Upper lobe of left lung (tissue), 6 donors: ENCODE data around the gene NKAIN2. TPM values are rescaled to one million over a fixed set of nuclear protein-coding genes. Genes with fewer than 3 reads are reported as not detected.
"Not testable (repeated sequence)": the region's sequence is repeated elsewhere in the genome, so short reads cannot be mapped to it uniquely, and the experiment has no call there.

ENCODE experiments used
- ATAC-seq, 2 donors: fragments of 200-7000 bp; cut with Tn5 transposase; one replicate each; pipeline ENCODE4 v1.9.1; 2022; ENCODE audit warnings: mild to moderate bottlenecking in 2 of 2, moderate library complexity in 2 of 2; ENCODE audit not compliant: low FRiP score in 2 of 2
- DNase-seq, 2 donors: peaks; one replicate each; pipeline ENCODE4 v3.0.0-alpha.2; 2019 to 2020
- H3K27ac ChIP-seq, 4 donors: fragments of 200-600 bp; sonication (generic); one replicate each; pipeline ENCODE4 v1.5.1; 2016 to 2019
- H3K27me3 ChIP-seq, 4 donors: fragments of 200-600 bp; sonication (generic); one replicate each; pipeline ENCODE4 v1.5.1; 2017 to 2019
- H3K36me3 ChIP-seq, 4 donors: fragments of 200-600 bp; sonication (generic); one replicate each; pipeline ENCODE4 v1.5.1; 2016 to 2019
- H3K4me1 ChIP-seq, 4 donors: fragments of 200-600 bp; sonication (generic); one replicate each; pipeline ENCODE4 v1.5.1; 2018 to 2019
- H3K4me3 ChIP-seq, 4 donors: fragments of 200-600 bp; sonication (generic); one replicate each; pipeline ENCODE4 v1.5.1; 2017 to 2019; ENCODE audit warnings: mild to moderate bottlenecking in 2 of 4, moderate library complexity in 1 of 4
- H3K9me3 ChIP-seq, 4 donors: fragments of 200-600 bp; sonication (generic); one replicate each; pipeline ENCODE4 v1.5.1; 2018 to 2019
- CTCF ChIP-seq, 6 experiments: fragments of 450-650 bp in 4 of 6; fragments of 200-600 bp in 2 of 6; sonication (generic) in 2 of 6; IDR thresholded peaks; one replicate each; pipeline ENCODE4 v1.5.1; 2016 to 2019; ENCODE audit warnings: antibody characterized with exemption in 6 of 6
- EP300 ChIP-seq, 4 donors: sonication (generic); formaldehyde crosslinking; IDR thresholded peaks; one replicate each; pipeline ENCODE4 v1.5.1; 2017; ENCODE audit warnings: antibody characterized with exemption in 4 of 4, control low read depth in 2 of 4
- POLR2A ChIP-seq, 4 donors: fragments of 450-650 bp; IDR thresholded peaks; one replicate each; pipeline ENCODE4 v1.5.1; 2016 to 2017; ENCODE audit warnings: antibody characterized with exemption in 4 of 4, mild to moderate bottlenecking in 2 of 4
- POLR2AphosphoS5 ChIP-seq, 2 donors: sonication (generic); formaldehyde crosslinking; IDR thresholded peaks; one replicate each; pipeline ENCODE4 v1.5.1; 2017; ENCODE audit warnings: antibody characterized with exemption in 2 of 2
- WGBS, 2 donors: methylation state at CpG; one replicate each; pipeline ENCODE4 v1.1.5; 2017 to 2018; 5-methylcytosine and 5-hydroxymethylcytosine counted together
- total RNA-seq, 6 donors: library from RNA; depleted of rRNA in 4 of 6; stranded (reverse); fragments of >200 nt in 4 of 6; gene quantifications; one replicate each; pipeline versions ENCODE4 v1.1.0 to v1.2.1, GENCODE V29; 2016 to 2021
- donor health status: DM: no; HTN: no; CAD: no; lungs with moderate emphysema.
- donor health status: DM: no; HTN: yes; CAD: no; lungs with severe emphysema.

The NKAIN2 gene
- total RNA-seq, 6 donors from 2014 or later, result 0.13 to 0.20 TPM; not detected in 4

- no peak for TF ChIP-seq EP300 (IDR thresholded peaks at IDR 0.05)
Observed at GRCh38 chr6:124334359-124334758, 530.7 kb downstream of the NKAIN2 start.

GRCh38 chr6:124339610-124340334 lies 536.1 kb downstream of the NKAIN2 start:
- DNase-seq (no peak), ATAC-seq (no peak)
- 87 to 90% methylated on average over 5 of the region's 5 CpGs for WGBS, 2 donors
- Histone ChIP-seq H3K4me1 (no peaks in the 10 kb centered on the region), H3K4me3 (no peak overlapping the region), H3K9me3 (no peaks in the 10 kb centered on the region), H3K27me3 (no peaks in the 10 kb centered on the region), H3K36me3 (no peaks in the 10 kb centered on the region), H3K27ac (no peak overlapping the region)
- TF ChIP-seq EP300 (IDR thresholded peaks at IDR 0.05) (no peak), CTCF (IDR thresholded peaks at IDR 0.05) (no peak), POLR2AphosphoS5 (IDR thresholded peaks at IDR 0.05) (no peak), POLR2A (IDR thresholded peaks at IDR 0.05) (no peak)

More at GRCh38 chr6:124334359-124334758, 530.7 kb downstream of the NKAIN2 start:
- DNase-seq (no peak), ATAC-seq (no peak)
- no peaks in the 10 kb centered on the region for H3K36me3 ChIP-seq
- H3K9me3 ChIP-seq, result no peaks in the 10 kb centered on the region
- H3K27ac ChIP-seq, result no peak overlapping the region
- H3K4me1 ChIP-seq, result no peaks in the 10 kb centered on the region
- no peaks in the 10 kb centered on the region for H3K27me3 ChIP-seq
- 66 to 67% methylated on average over 4 of the region's 4 CpGs for WGBS, 2 donors
- H3K4me3 ChIP-seq, result no peak overlapping the region

- H3K9me3 ChIP-seq, H3K4me1 ChIP-seq, H3K36me3 ChIP-seq, H3K4me3 ChIP-seq, H3K27ac ChIP-seq, ATAC-seq, H3K27me3 ChIP-seq: not testable (repeated sequence)
- DNase-seq, result peak in 1 of 2 donors; percentile 24
- WGBS, 2 donors, result 90 to 98% methylated on average over 4 to 6 of the region's 6 CpGs
Observed at GRCh38 chr6:124348339-124348738, 544.7 kb downstream of the NKAIN2 start.

- TF ChIP-seq CTCF (IDR thresholded peaks at IDR 0.05), result no peak
- TF ChIP-seq POLR2AphosphoS5 (IDR thresholded peaks at IDR 0.05), result no peak
- no peak for TF ChIP-seq EP300 (IDR thresholded peaks at IDR 0.05)
- no peak for TF ChIP-seq POLR2A (IDR thresholded peaks at IDR 0.05)
- WGBS, 2 donors, result 87 to 88% methylated on average over 4 of the region's 4 CpGs
Observed at GRCh38 chr6:124355146-124355545, 551.5 kb downstream of the NKAIN2 start.

DNA sequence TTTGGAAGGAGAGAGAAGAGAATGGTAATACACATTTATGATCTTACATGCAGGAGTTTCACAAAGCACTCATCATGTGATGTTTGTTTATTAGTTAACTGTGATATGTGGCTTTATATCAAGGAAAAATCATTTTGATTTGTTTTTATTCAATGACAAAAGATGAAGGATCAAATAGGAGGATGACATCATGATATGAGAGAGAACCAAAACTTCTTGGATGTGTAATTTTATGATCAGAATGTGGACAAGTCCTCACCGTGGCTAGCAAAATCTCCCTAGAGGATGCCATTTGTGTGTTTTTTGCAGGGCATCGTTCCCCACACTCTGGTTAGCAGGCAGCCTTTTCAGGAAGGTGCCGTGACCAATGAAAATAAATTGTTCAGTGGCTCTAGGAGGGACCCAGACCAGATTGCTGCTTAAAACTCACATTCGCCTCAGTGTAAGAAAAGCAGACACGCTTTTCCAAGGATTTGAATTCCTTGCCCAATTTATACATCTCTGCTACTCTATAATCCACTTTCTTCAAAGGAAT lies 552.7 kb downstream of the NKAIN2 start:
- WGBS, 2 donors, result 74 to 82% methylated on average over 5 of the region's 5 CpGs

More at GRCh38 chr6:124355146-124355545, 551.5 kb downstream of the NKAIN2 start:
- Histone ChIP-seq H3K4me1 (no peaks in the 10 kb centered on the region), H3K9me3 (no peaks in the 10 kb centered on the region), H3K36me3 (no peaks in the 10 kb centered on the region), H3K27ac (no peak overlapping the region), H3K27me3 (no peaks in the 10 kb centered on the region), H3K4me3 (no peak overlapping the region)
- DNase-seq, result no peak
- no peak for ATAC-seq

More for the DNA sequence above, 552.7 kb downstream of the NKAIN2 start:
- Histone ChIP-seq H3K4me3 (no peak overlapping the region), H3K36me3 (no peaks in the 10 kb centered on the region), H3K4me1 (no peaks in the 10 kb centered on the region), H3K9me3 (no peaks in the 10 kb centered on the region), H3K27ac (no peak overlapping the region), H3K27me3 (no peaks in the 10 kb centered on the region)
- DNase-seq, result no peak
- no peak for TF ChIP-seq EP300 (IDR thresholded peaks at IDR 0.05)
- no peak for TF ChIP-seq POLR2A (IDR thresholded peaks at IDR 0.05)
- no peak for TF ChIP-seq CTCF (IDR thresholded peaks at IDR 0.05)
- TF ChIP-seq POLR2AphosphoS5 (IDR thresholded peaks at IDR 0.05), result no peak
- ATAC-seq, result no peak
